Activated naive CD8-positive, alpha-beta T cell treated with anti-CD3 and anti-CD28 coated beads for 36 hours (primary cell): ENCODE results near the gene KLRC1. TPM values are rescaled to one million over a fixed set of nuclear protein-coding genes. Genes with fewer than 3 reads are reported as not detected.
"Not testable (repeated sequence)": the region's sequence is repeated elsewhere in the genome, so short reads cannot be mapped to it uniquely, and the experiment has no call there.

Experiments used
- DNase-seq: peaks from one replicate; pipeline ENCODE4 v3.0.0; 2021
- H3K27ac Mint-ChIP-seq: one replicate; pipeline ENCODE4 v1.8.0; 2022; ENCODE audit warnings: mild to moderate bottlenecking, moderate library complexity, mixed read lengths
- H3K27me3 Mint-ChIP-seq: one replicate; pipeline ENCODE4 v1.8.0; 2022; ENCODE audit warnings: mild to moderate bottlenecking, mixed read lengths
- H3K36me3 Mint-ChIP-seq: one replicate; pipeline ENCODE4 v1.8.0; 2021; ENCODE audit warnings: mild to moderate bottlenecking, mixed read lengths
- H3K4me1 Mint-ChIP-seq: one replicate; pipeline ENCODE4 v1.8.0; 2021; ENCODE audit warnings: mixed read lengths
- H3K4me3 Mint-ChIP-seq: one replicate; pipeline ENCODE4 v1.8.0; 2022; ENCODE audit warnings: mild to moderate bottlenecking, moderate library complexity, mixed read lengths
- H3K9me3 Mint-ChIP-seq: one replicate; pipeline ENCODE4 v1.8.0; 2022; ENCODE audit warnings: mixed read lengths
- total RNA-seq, 2 experiments: library from RNA; stranded (reverse); gene quantifications; one replicate each; pipeline ENCODE4 v1.2.3, GENCODE V29; 2021

The KLRC1 gene
- total RNA-seq, 2 experiments from 2014 or later, result 0.52 to 0.60 TPM

DNA sequence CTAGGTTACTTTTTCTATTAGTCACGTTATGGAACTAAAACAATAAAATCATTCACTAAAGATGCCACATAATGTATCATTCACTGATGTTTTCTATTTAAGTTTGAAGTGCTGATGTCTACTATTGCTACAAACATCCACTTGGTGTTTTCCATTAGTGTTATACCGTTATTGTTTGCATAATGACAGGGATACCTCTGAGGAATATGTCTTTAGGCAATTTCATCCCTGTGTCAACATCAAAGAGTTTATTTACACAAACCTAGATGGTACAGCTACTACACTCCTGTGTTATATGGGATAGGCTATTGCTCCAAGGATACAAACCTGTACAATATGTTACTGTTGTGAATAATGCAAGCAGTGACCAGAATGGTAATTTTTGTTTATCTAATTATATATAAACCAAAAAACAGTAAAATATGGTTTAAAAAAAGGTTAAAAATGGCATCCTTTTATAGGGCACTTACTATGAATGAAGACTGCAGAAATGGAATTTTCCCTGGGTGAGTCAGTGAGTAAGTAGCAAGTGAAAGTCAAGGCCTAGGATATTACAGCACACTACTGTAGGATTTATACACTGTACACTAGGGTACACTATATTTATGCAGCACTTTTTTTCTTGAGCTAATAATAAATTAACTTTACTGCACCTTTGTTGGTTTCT is 13.4 kb downstream of the KLRC1 start:
- not testable (repeated sequence) for H3K36me3 Mint-ChIP-seq, DNase-seq

DNA sequence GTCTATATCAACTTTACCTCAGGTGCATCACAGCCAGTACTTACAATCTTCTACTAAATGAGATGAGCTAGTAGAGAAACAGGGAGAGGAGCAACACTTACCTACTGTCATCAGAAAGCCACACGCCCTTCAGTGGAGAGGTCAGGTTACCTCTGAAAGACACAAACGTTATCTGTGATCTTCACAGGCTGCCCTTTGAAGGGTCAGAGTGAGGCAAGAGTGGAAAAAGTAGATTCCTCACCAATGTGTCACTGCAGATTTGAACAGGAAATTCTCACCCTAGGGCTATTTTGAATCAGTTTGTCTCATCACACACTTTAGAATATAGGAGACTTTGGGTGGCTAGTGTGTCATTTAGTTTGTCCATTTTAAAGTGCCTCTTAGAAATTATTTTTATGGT is 15.6 kb downstream of the KLRC1 start:
- not testable (repeated sequence) for H3K36me3 Mint-ChIP-seq, H3K27me3 Mint-ChIP-seq, H3K27ac Mint-ChIP-seq, H3K4me3 Mint-ChIP-seq, DNase-seq, H3K9me3 Mint-ChIP-seq, H3K4me1 Mint-ChIP-seq

More for the DNA sequence above, 13.4 kb downstream of the KLRC1 start:
- H3K4me3 Mint-ChIP-seq, H3K9me3 Mint-ChIP-seq, H3K27ac Mint-ChIP-seq, H3K4me1 Mint-ChIP-seq, H3K27me3 Mint-ChIP-seq: not testable (repeated sequence)

DNA sequence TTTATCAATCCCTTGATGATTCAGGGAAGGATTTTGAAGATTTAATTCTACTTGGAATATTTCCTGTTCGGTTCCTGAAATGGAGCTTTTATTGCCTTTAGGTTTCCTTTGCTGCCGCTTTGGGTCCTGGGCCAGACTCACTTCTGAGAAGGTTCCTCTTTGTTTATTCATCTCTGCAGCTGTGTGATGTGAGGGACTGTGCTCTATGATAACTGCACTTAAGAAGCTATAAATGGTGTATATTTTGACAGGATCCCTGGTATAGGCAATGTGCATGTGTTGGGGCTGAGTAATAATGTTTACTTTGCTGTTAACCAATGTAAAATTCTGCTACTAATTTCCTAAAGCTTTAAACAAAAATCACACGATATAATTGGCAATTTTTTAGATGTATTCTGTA is 17.4 kb downstream of the KLRC1 start, which contains the start of gene KLRC2:
TSS of gene KLRC2 (minus strand) at position 195 of the 400 bp plus-strand sequence. CDS start at position 171, 24 bp downstream.
- not testable (repeated sequence) for H3K4me1 Mint-ChIP-seq, H3K9me3 Mint-ChIP-seq, H3K27ac Mint-ChIP-seq, H3K36me3 Mint-ChIP-seq, DNase-seq, H3K4me3 Mint-ChIP-seq, H3K27me3 Mint-ChIP-seq

DNA sequence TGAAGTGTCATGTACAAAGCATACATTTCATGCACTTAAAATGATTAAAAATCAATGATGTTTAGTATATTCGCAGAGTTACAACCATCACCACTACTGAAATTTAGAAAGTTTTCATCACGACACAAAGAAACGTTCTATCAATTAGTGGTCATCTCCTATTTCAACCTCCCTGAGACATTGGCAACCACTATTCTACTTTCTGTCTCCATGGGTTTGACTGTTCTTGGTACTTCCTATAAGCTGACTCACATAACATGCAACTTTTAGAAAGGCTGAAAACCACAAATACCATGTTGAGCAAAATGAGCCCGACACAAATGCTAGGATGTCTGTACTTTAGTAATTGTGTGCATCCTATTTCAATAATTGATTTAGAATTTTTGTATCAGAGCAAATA is 22.6 kb downstream of the KLRC1 start:
- not testable (repeated sequence) for DNase-seq, H3K36me3 Mint-ChIP-seq, H3K9me3 Mint-ChIP-seq, H3K27ac Mint-ChIP-seq, H3K4me1 Mint-ChIP-seq, H3K27me3 Mint-ChIP-seq, H3K4me3 Mint-ChIP-seq

DNA sequence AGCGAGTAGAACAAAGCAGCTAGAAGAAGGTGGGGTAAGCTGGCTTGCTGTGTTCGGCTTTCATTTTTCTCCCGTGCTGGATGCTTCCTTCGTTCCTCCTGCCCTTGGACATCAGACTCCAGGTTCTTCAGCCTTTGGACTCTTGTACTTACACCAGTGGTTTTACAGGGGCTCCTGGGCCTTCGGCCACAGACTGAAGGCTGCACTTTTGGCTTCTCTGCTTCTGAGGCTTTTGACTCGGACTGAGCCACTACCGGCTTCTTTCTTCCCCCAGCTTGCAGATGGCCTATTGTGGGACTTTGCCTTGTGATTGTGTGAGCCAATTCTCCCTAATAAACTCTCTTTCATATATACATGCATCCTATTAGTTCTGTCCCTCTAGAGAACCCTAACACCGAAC is 27.2 kb downstream of the KLRC1 start:
- not testable (repeated sequence) for H3K4me1 Mint-ChIP-seq, H3K9me3 Mint-ChIP-seq, H3K27ac Mint-ChIP-seq, H3K36me3 Mint-ChIP-seq, H3K27me3 Mint-ChIP-seq, H3K4me3 Mint-ChIP-seq, DNase-seq

DNA sequence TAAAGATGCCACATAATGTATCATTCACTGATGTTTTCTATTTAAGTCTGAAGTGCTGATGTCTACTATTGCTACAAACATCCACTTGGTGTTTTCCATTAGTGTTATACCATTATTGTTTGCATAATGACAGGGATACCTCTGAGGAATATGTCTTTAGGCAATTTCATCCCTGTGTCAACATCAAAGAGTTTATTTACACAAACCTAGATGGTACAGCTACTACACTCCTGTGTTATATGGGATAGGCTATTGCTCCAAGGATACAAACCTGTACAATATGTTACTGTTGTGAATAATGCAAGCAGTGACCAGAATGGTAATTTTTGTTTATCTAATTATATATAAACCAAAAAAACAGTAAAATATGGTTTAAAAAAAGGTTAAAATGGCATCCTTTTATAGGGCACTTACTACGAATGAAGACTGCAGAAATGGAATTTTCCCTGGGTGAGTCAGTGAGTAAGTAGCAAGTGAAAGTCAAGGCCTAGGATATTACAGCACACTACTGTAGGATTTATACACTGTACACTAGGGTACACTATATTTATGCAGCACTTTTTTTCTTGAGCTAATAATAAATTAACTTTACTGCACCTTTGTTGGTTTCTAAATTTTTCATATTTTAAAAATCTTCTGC is 28.8 kb downstream of the KLRC1 start:
- not testable (repeated sequence) for H3K27me3 Mint-ChIP-seq, H3K9me3 Mint-ChIP-seq, H3K36me3 Mint-ChIP-seq, H3K4me1 Mint-ChIP-seq, DNase-seq, H3K4me3 Mint-ChIP-seq, H3K27ac Mint-ChIP-seq

DNA sequence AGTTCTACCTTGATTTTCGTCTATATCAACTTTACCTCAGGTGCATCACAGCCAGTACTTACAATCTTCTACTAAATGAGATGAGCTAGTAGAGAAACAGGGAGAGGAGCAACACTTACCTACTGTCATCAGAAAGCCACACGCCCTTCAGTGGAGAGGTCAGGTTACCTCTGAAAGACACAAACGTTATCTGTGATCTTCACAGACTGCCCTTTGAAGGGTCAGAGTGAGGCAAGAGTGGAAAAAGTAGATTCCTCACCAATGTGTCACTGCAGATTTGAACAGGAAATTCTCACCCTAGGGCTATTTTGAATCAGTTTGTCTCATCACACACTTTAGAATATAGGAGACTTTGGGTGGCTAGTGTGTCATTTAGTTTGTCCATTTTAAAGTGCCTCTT is 31.0 kb downstream of the KLRC1 start:
- not testable (repeated sequence) for H3K27ac Mint-ChIP-seq

DNA sequence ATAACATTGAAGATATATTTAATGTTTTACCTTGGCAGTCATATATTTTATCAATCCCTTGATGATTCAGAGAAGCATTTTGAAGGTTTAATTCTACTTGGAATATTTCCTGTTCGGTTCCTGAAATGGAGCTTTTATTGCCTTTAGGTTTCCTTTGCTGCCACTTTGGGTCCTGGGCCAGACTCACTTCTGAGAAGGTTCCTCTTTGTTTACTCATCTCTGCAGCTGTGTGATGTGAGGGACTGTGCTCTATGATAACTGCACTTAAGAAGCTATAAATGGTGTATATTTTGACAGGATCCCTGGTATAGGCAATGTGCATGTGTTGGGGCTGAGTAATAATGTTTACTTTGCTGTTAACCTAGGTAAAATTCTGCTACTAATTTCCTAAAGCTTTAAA is 32.8 kb downstream of the KLRC1 start, which contains the start of gene KLRC3:
TSS of gene KLRC3 (minus strand) at position 262 of the 400 bp plus-strand sequence. CDS start at position 217, 45 bp downstream.
- not testable (repeated sequence) for H3K9me3 Mint-ChIP-seq, H3K4me1 Mint-ChIP-seq, DNase-seq, H3K36me3 Mint-ChIP-seq, H3K27me3 Mint-ChIP-seq, H3K27ac Mint-ChIP-seq
- H3K4me3 Mint-ChIP-seq, result peak within 1 kb of the TSS; percentile 65

More for the DNA sequence above, 31.0 kb downstream of the KLRC1 start:
- not testable (repeated sequence) for H3K4me1 Mint-ChIP-seq, H3K27me3 Mint-ChIP-seq, H3K36me3 Mint-ChIP-seq, H3K4me3 Mint-ChIP-seq, H3K9me3 Mint-ChIP-seq
- DNase-seq, result peak; percentile 21

DNA sequence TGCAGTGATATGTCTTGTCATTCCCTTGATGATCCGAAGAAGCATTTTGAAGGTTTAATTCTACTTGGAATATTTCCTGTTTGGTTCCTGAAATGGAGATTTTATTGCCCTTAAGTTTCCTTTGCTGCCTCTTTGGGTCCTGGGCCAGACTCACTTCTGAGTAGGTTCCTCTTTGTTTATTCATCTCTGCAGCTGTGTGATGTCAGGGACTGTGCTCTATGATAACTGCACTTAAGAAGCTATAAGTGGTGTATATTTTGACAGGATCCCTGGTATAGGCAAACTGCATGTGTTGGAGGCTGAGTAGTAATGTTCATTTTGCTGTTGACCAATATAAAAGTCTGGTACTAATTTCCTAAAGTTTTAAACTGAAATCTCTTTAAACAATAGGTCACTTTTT is 43.8 kb downstream of the KLRC1 start, which contains the start of gene KLRC4:
TSS of gene KLRC4 (minus strand) at position 366 of the 400 bp plus-strand sequence. CDS start at position 184, 182 bp downstream.
- no peaks in the 10 kb centered on the region for H3K27me3 Mint-ChIP-seq
- H3K4me3 Mint-ChIP-seq, result peak within 1 kb of the TSS; percentile 76
- peaks cover 22% of the 10 kb centered on the region for H3K36me3 Mint-ChIP-seq
- H3K4me1 Mint-ChIP-seq, result peaks cover 37% of the 10 kb centered on the region
- peaks cover 7% of the 10 kb centered on the region for H3K9me3 Mint-ChIP-seq
- H3K27ac Mint-ChIP-seq, result peak within 1 kb of the TSS; percentile 77
- no peak for DNase-seq

DNA sequence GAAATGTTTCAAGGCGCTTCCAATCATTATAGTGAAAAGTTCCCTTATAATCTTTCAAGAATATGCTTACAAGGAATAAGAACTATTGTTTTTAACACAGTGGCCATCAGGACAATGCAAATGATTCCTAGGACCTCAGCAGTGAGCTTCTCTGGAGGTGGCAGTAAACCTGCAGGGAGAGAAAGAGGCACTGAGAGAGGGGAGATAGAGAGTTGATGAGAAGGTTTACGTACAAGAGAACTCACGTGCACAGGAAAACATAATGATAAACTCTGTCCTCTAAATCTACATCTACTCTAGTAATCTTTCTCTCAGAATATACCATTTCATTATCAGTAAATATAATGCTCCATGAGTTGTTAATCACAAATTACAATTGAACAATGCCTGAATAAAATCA is 44.3 kb downstream of the KLRC1 start:
- Mint-ChIP-seq H3K27me3 (no peaks in the 10 kb centered on the region), H3K4me3 (peak overlapping the region; percentile 76), H3K36me3 (peaks cover 22% of the 10 kb centered on the region), H3K4me1 (peaks cover 39% of the 10 kb centered on the region), H3K27ac (peak overlapping the region; percentile 77), H3K9me3 (peaks cover 7% of the 10 kb centered on the region)
- no peak for DNase-seq

DNA sequence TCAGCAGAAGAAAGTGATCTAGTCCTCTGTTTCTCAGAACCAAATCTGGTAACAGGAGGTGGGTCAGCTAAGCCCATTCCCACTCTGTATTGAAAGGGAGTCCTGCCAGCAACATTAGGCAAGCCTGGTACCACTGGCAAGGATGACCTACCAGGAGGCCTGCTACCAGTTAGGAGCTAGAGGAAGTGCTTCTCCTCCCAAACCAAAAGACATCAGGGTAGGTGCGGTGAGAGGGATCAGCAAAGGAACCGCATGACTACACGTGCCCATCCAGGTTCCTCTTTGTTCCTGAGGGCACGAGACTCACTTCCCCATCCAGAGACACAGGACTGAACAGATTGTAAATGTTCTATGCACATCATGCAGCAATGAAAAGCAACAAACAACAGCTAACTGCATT is 46.5 kb downstream of the KLRC1 start:
- H3K27ac Mint-ChIP-seq, result peak overlapping the region; percentile 93
- H3K27me3 Mint-ChIP-seq, result no peaks in the 10 kb centered on the region
- H3K4me3 Mint-ChIP-seq, result peak overlapping the region; percentile 86
- no peak for DNase-seq
- peaks cover 44% of the 10 kb centered on the region for H3K4me1 Mint-ChIP-seq
- H3K36me3 Mint-ChIP-seq, result peaks cover 30% of the 10 kb centered on the region
- peaks cover 3% of the 10 kb centered on the region for H3K9me3 Mint-ChIP-seq

DNA sequence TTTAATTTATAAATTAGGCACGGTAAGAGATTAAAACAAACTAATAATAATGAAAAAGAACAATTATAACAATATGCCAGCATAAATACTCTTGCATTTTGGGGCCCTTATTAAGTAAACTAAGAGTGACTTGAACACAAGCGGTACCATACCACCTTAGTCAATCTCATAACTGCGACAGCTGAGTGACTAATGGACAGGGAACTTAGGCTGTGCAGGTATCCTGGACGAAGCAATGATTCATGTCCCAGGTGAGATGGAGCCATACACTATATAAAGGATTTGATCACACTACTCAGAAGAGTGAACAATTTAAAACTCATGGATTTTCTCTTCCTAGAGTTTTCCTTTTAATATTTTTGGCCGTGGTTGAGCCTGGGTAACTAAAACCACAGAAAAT is 47.9 kb downstream of the KLRC1 start:
- Mint-ChIP-seq H3K9me3 (peaks cover 3% of the 10 kb centered on the region), H3K27me3 (no peaks in the 10 kb centered on the region), H3K4me3 (peak overlapping the region; percentile 56), H3K36me3 (peaks cover 33% of the 10 kb centered on the region), H3K27ac (peak overlapping the region; percentile 75), H3K4me1 (peaks cover 50% of the 10 kb centered on the region)
- DNase-seq, result no peak

DNA sequence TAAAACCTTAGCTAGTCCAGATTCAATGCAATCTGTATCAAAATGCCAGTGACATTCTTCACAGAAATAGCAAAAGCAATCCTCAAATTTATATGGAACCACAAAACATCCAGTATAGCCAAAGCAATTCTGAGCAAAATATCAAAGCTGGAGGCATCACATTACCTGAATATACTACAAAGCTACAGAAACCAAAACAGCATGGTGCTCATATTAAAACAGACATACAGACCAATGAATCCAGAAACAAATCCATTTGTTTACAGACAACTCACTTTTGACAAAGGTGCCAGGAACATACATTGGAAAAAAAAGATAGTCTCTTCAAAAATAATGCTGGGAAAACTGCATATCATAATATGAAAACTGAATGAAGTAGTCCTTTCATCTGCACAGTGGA is 48.4 kb downstream of the KLRC1 start:
- Mint-ChIP-seq H3K27me3 (no peaks in the 10 kb centered on the region), H3K27ac (peak overlapping the region; percentile 75), H3K4me3 (peak overlapping the region; percentile 56), H3K9me3 (peaks cover 3% of the 10 kb centered on the region), H3K36me3 (peaks cover 37% of the 10 kb centered on the region), H3K4me1 (peaks cover 55% of the 10 kb centered on the region)
- no peak for DNase-seq

DNA sequence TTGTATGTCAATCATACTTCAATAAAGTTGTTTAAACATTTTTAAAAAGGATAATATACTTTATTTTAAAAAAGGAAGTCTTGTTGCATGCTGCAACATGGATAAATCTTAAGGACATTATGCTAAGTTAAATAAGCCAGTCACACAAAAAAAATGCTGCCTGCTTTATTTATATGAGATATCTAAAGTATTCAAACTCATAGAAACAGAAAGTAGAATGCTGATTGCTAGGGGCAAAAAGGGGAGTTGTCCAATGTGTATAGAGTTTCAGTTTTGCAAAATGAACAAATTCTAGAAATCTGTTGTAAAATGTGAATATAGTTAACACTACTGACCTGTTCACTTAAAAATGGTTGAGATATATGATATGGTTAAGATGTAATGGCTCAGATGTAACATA is 52.3 kb downstream of the KLRC1 start:
- H3K36me3 Mint-ChIP-seq, result peaks cover 36% of the 10 kb centered on the region
- H3K9me3 Mint-ChIP-seq, result peaks cover 6% of the 10 kb centered on the region
- H3K27ac Mint-ChIP-seq, result peak overlapping the region; percentile 79
- H3K27me3 Mint-ChIP-seq, result no peaks in the 10 kb centered on the region
- DNase-seq, result no peak
- peaks cover 57% of the 10 kb centered on the region for H3K4me1 Mint-ChIP-seq
- peak overlapping the region; percentile 58 for H3K4me3 Mint-ChIP-seq

DNA sequence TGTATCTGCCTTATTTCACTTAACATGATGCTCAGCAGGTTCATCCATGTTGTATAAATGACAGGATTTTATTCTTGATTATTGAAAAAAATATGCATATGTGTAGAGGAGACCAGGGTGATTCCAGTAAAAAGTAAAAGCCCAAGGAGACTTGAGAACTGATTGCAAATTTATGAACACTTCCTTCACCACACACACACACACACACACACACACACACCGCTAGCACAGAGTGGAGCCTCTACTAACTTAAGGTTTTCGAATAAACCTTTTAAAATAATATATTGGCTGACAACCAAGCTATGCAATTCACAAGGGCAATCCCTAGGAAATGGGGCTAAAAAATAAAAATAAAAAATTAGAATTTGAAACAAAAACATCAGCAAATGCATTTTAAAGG is 55.0 kb downstream of the KLRC1 start:
- H3K4me3 Mint-ChIP-seq, result peak overlapping the region; percentile 60
- peaks cover 2% of the 10 kb centered on the region for H3K9me3 Mint-ChIP-seq
- peak overlapping the region; percentile 86 for H3K27ac Mint-ChIP-seq
- H3K4me1 Mint-ChIP-seq, result peaks cover 68% of the 10 kb centered on the region
- DNase-seq, result no peak
- H3K27me3 Mint-ChIP-seq, result no peaks in the 10 kb centered on the region
- peaks cover 25% of the 10 kb centered on the region for H3K36me3 Mint-ChIP-seq

DNA sequence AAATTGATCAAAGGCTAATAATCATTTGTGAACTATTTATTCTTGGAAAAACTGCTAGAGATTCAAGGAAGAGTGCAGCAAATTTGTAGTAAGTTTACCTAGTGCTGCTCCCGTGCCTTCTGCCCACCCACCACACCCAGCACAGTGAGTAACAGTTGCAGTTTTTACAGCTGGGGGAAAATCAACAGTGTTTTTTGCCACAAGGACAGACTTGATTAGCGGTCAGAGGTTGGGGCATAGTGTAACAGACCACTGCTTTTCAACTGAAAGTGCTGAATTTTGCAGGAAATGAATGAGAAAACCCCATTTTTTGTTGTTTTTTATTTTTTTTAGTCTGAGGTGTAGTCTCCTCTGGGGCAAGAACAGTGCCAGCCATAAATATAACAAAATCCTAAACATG is 55.9 kb downstream of the KLRC1 start:
- H3K36me3 Mint-ChIP-seq, result peaks cover 22% of the 10 kb centered on the region
- no peak for DNase-seq
- H3K27ac Mint-ChIP-seq, result peak overlapping the region; percentile 86
- H3K4me1 Mint-ChIP-seq, result peaks cover 73% of the 10 kb centered on the region
- H3K9me3 Mint-ChIP-seq, result peaks cover 2% of the 10 kb centered on the region
- H3K27me3 Mint-ChIP-seq, result no peaks in the 10 kb centered on the region
- H3K4me3 Mint-ChIP-seq, result peak overlapping the region; percentile 68
